Esophagus muscularis mucosa (tissue), 3 donors: Measurements from ENCODE around the gene DNAJC9.

ENCODE experiments used
- POLR2A ChIP-seq: fragments of 450-650 bp; IDR thresholded peaks from one replicate; pipeline ENCODE4 v1.6.1; 2017; ENCODE audit warnings: antibody characterized with exemption, moderate library complexity, mild to moderate bottlenecking, low read depth
- TF ChIP-seq, protein P1 (sequence below), 3 experiments: fragments of 200-600 bp in 2 of 3; fragments of 450-650 bp in 1 of 3; sonication (generic) in 2 of 3; IDR thresholded peaks; one replicate each; pipeline ENCODE4 v1.5.1; 2017 to 2019; ENCODE audit warnings: antibody characterized with exemption in 3 of 3, mild to moderate bottlenecking in 2 of 3, moderate library complexity in 1 of 3

DNA sequence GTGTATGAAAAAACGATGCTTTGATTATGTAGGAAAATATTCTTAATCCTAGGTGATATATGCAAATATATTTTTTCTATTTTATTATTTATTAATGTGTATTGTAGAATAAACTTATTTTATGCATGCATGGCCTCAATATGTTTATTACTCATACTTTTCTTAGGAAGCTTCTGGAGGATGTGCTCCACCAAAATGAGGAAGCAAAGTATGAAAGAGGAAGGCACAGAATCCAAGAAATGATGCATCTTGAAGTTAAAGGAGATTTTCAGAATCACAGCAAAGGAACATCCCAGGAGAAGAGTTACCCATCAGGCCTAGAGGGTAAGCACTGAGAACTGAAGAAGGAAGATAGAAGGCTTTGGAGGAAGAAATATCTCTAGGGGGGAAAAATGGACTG lies 40.4 kb upstream of the DNAJC9 start:
- TF ChIP-seq, protein P1, sequence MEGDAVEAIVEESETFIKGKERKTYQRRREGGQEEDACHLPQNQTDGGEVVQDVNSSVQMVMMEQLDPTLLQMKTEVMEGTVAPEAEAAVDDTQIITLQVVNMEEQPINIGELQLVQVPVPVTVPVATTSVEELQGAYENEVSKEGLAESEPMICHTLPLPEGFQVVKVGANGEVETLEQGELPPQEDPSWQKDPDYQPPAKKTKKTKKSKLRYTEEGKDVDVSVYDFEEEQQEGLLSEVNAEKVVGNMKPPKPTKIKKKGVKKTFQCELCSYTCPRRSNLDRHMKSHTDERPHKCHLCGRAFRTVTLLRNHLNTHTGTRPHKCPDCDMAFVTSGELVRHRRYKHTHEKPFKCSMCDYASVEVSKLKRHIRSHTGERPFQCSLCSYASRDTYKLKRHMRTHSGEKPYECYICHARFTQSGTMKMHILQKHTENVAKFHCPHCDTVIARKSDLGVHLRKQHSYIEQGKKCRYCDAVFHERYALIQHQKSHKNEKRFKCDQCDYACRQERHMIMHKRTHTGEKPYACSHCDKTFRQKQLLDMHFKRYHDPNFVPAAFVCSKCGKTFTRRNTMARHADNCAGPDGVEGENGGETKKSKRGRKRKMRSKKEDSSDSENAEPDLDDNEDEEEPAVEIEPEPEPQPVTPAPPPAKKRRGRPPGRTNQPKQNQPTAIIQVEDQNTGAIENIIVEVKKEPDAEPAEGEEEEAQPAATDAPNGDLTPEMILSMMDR (IDR thresholded peaks at IDR 0.05), result no peak
- no peak for TF ChIP-seq POLR2A
